T-cell (primary cell): ENCODE results near the gene CADM1. TPM values are rescaled to one million over a fixed set of nuclear protein-coding genes. Genes with fewer than 3 reads are reported as not detected.
A peak's percentile ranks its signal among the peaks of the same experiment; 100 is the strongest.

ENCODE experiments used
- ATAC-seq, 4 experiments: fragments of 200-7000 bp in 3 of 4; fragments of 150-1000 bp in 1 of 4; cut with Tn5 transposase; replicated peaks in 1 of 4; 1 replicate in 3 of 4; 2 replicates in 1 of 4; pipeline ENCODE4 v1.10.0; 2021; ENCODE audit warnings: moderate library complexity in 3 of 4, mild to moderate bottlenecking in 2 of 4, moderate number of reproducible peaks in 1 of 4
- CTCF ChIA-PET, 2 donors: fragments of 300-600 bp; sonication (Branson Sonifier 250); formaldehyde crosslinking; loops; one replicate each; lab custom pipeline; 2022; ENCODE audit warnings: antibody characterized with exemption in 2 of 2; lab: Charles Lee
- POLR2A ChIA-PET, 2 donors: fragments of 300-600 bp; sonication (Branson Sonifier 250); formaldehyde crosslinking; loops; one replicate each; lab custom pipeline; 2022; ENCODE audit warnings: antibody characterized with exemption in 2 of 2; lab: Charles Lee
- DNase-seq, 35 experiments: peaks; one replicate each; pipeline versions ENCODE4 v3.0.0 to v3.0.0-alpha.2; 2013 to 2023
- H3K27ac ChIP-seq: one replicate; pipeline ENCODE4 v1.5.1; 2013; ENCODE audit warnings: low read length
- H3K27me3 ChIP-seq, 2 experiments: replicated peaks in 1 of 2; 1 replicate in 1 of 2; 2 replicates in 1 of 2; pipeline versions ENCODE4 v1.6.1 to v1.7.0; 2013; ENCODE audit warnings: low read length in 1 of 2, mixed read lengths in 1 of 2; ENCODE audit not compliant: control insufficient read depth in 2 of 2, insufficient read depth in 2 of 2; ENCODE audit errors: extremely low read depth in 1 of 2
- H3K36me3 ChIP-seq, 2 donors: 1 replicate in 1 of 2; 2 replicates in 1 of 2; pipeline versions ENCODE4 v1.6.1 to v1.7.0; 2013; ENCODE audit warnings: low read length in 1 of 2; ENCODE audit not compliant: control insufficient read depth in 2 of 2, insufficient read depth in 1 of 2; ENCODE audit errors: extremely low read depth in 1 of 2
- H3K4me1 ChIP-seq, 2 experiments: 1 replicate in 1 of 2; 2 replicates in 1 of 2; pipeline versions ENCODE4 v1.6.1 to v1.7.0; 2013; ENCODE audit warnings: low read length in 2 of 2, mixed read lengths in 1 of 2; ENCODE audit not compliant: insufficient read depth in 2 of 2, control insufficient read depth in 1 of 2; ENCODE audit errors: extremely low read depth in 1 of 2
- H3K4me3 ChIP-seq, 2 donors: 1 replicate in 1 of 2; 2 replicates in 1 of 2; pipeline versions ENCODE4 v1.5.1 to v1.7.0; 2013; ENCODE audit warnings: mild to moderate bottlenecking in 2 of 2, low read length in 1 of 2, moderate library complexity in 1 of 2; ENCODE audit not compliant: control insufficient read depth in 1 of 2; ENCODE audit errors: extremely low read depth in 1 of 2
- H3K9me3 ChIP-seq: 2 replicates; pipeline ENCODE4 v1.7.0; 2013
- H3K27ac Mint-ChIP-seq, 2 donors: one replicate each; pipeline ENCODE4 v1.8.0; 2020 to 2021; ENCODE audit warnings: mild to moderate bottlenecking in 2 of 2, mixed read lengths in 2 of 2
- H3K27me3 Mint-ChIP-seq, 2 donors: one replicate each; pipeline ENCODE4 v1.8.0; 2021 to 2022; ENCODE audit warnings: mixed read lengths in 2 of 2
- H3K36me3 Mint-ChIP-seq: one replicate; pipeline ENCODE4 v1.8.0; 2021; ENCODE audit warnings: mixed read lengths
- H3K4me1 Mint-ChIP-seq, 3 donors: one replicate each; pipeline ENCODE4 v1.8.0; 2020 to 2022; ENCODE audit warnings: mixed read lengths in 3 of 3, mild to moderate bottlenecking in 1 of 3
- H3K4me3 Mint-ChIP-seq, 3 donors: one replicate each; pipeline ENCODE4 v1.8.0; 2020 to 2022; ENCODE audit warnings: mild to moderate bottlenecking in 3 of 3, mixed read lengths in 3 of 3, moderate library complexity in 3 of 3
- H3K9me3 Mint-ChIP-seq, 3 donors: one replicate each; pipeline ENCODE4 v1.8.0; 2020 to 2022; ENCODE audit warnings: mixed read lengths in 3 of 3
- WGBS: methylation state at CpG from one replicate; pipeline ENCODE4 v1.1.5; 2013; ENCODE audit warnings: missing lambda C conversion rate; ENCODE audit not compliant: insufficient coverage; 5-methylcytosine and 5-hydroxymethylcytosine counted together
- total RNA-seq, 35 experiments: library from RNA in 6 of 35; stranded (reverse) in 6 of 35; fragments of 120-200 nt in 1 of 35; gene quantifications; one replicate each; pipeline versions ENCODE4 v1.2.1 to v1.2.4 and lab custom pipeline; 2013 to 2026

CADM1 gene
- 1 to 10 TPM; 2.1 to 6.7 (median 3.1) TPM for total RNA-seq
- total RNA-seq (2013) = 5.9 TPM
- total RNA-seq (lab: John Stamatoyannopoulos, UW) = 0.73 to 20.5 (median 5.5) reads per million in 29 experiments

GRCh38 chr11:115504276-115505158 is at the start of gene CADM1:
Gene CADM1, minus strand, starts transcription at chr11:115504415.
- Histone ChIP-seq H3K9me3 (no peaks in the 10 kb centered on the region), H3K4me3 (peak within 1 kb of the TSS; percentile 63 to 66), H3K4me1 (peaks cover 4 to 36% of the 10 kb centered on the region in 2 experiments), H3K27me3 (peaks cover 19 to 49% of the 10 kb centered on the region in 2 experiments), H3K27ac (no peak within 1 kb of the TSS), H3K36me3 (no peaks in the 10 kb centered on the region)
- CTCF ChIA-PET = no interaction called here
- WGBS = 4% methylated on average over 57 of the region's 76 CpGs
- H3K27ac Mint-ChIP-seq = peak within 1 kb of the TSS in 1 of 2 donors; percentile 55
- POLR2A ChIA-PET = no interaction called here
- peaks cover 13 to 15% (median 14%) of the 10 kb centered on the region in 3 donors for H3K4me1 Mint-ChIP-seq
- peak; percentile 87 to 92 (median 88) for ATAC-seq
- H3K9me3 Mint-ChIP-seq = no peaks in the 10 kb centered on the region
- DNase-seq = peak; percentile 31 to 88 (median 74)
- H3K36me3 Mint-ChIP-seq = no peaks in the 10 kb centered on the region
- peak within 1 kb of the TSS in 2 of 3 donors; percentile 74 to 82 for H3K4me3 Mint-ChIP-seq
- peaks cover 18 to 26% of the 10 kb centered on the region in 2 donors for H3K27me3 Mint-ChIP-seq

DNA sequence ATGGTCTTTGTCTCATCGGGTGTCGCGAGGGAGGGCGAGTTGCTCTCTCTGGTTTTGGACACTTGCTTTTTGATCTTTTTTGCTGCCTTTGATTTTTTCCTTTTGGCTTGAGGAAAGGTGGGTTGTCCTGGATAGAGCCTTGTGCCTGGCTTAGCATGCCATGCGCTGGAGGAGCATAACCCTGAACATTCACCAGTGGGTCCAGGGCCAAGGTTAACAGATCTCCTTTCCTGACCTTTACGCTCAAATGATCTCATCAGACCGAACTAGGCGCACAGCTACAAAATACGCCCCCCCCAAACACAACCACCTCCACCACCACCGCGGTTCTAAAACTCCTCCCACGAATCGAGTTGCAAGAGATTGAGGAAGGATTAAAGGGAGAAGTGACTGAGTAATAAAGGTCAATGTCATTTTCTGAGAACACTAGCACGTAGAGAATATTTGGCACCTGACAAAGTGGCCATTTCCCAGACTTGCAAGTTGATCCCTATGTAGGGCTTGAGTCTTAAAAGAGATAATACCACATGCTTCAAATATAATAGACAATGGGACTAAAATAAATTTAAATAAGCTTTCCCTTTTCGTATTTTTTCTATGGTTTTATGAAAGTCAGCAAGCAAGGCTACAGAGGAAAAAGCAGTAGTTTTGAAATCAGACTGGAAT is 48.7 kb upstream of the CADM1 start:
- DNase-seq (no peak), ATAC-seq (no peak)
- no peaks in the 10 kb centered on the region for H3K9me3 Mint-ChIP-seq
- ChIA-PET CTCF (no interaction called here), POLR2A (no interaction called here)
- Histone ChIP-seq H3K36me3 (no peaks in the 10 kb centered on the region), H3K9me3 (no peaks in the 10 kb centered on the region), H3K4me1 (no peaks in the 10 kb centered on the region), H3K27me3 (no peaks in the 10 kb centered on the region), H3K27ac (no peak overlapping the region), H3K4me3 (no peak overlapping the region)
- no peaks in the 10 kb centered on the region for H3K36me3 Mint-ChIP-seq
- 100% methylated on average over 1 of the region's 15 CpGs for WGBS
- H3K4me3 Mint-ChIP-seq = no peak overlapping the region
- H3K27me3 Mint-ChIP-seq = peaks cover 0 to 3% of the 10 kb centered on the region in 2 donors
- no peaks in the 10 kb centered on the region for H3K4me1 Mint-ChIP-seq
- no peak overlapping the region for H3K27ac Mint-ChIP-seq

DNA sequence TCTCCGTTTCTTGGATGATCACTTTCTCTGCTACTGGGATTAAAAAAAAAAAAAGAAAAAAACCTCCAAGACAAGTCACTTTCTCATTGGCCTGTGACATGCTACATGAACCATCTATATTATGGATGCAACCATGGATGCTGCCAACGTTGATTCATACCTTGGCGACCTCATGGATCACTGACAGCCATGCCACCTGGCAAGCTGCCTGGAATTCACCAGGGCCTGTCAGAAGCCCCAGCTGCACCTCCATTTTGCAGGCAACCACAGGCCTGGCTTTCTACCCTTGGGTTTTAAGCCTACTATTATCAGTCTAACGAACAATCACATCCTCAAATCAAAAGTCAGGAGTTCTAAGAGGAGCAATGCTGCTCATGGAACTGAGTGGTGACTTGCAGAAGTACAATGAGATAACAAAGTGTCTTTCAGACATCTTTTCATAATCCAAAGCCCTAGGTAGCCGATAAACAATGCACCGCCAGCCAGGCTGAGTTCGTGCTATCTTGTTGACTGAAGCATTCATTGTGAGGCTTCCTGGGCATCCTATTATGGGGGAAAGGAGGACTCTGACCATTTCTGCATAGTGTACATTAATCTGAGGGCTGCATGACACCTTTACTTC is 48.0 kb upstream of the CADM1 start:
- Mint-ChIP-seq H3K36me3 (no peaks in the 10 kb centered on the region), H3K4me3 (no peak overlapping the region), H3K4me1 (no peaks in the 10 kb centered on the region), H3K27me3 (peaks cover 0 to 3% of the 10 kb centered on the region in 2 donors), H3K9me3 (no peaks in the 10 kb centered on the region), H3K27ac (no peak overlapping the region)
- Histone ChIP-seq H3K27ac (no peak overlapping the region), H3K27me3 (no peaks in the 10 kb centered on the region), H3K36me3 (no peaks in the 10 kb centered on the region), H3K9me3 (no peaks in the 10 kb centered on the region), H3K4me1 (no peaks in the 10 kb centered on the region), H3K4me3 (no peak overlapping the region)
- CTCF ChIA-PET = no interaction called here
- 97% methylated on average over 4 of the region's 7 CpGs for WGBS
- POLR2A ChIA-PET = no interaction called here
- ATAC-seq = no peak
- no peak for DNase-seq

- H3K9me3 Mint-ChIP-seq = peaks cover 0 to 7% (median 0%) of the 10 kb centered on the region in 3 donors
- no peaks in the 10 kb centered on the region for H3K4me1 ChIP-seq
- H3K4me1 Mint-ChIP-seq = no peaks in the 10 kb centered on the region
- H3K36me3 Mint-ChIP-seq = no peaks in the 10 kb centered on the region
- ChIA-PET CTCF (no interaction called here), POLR2A (no interaction called here)
- DNase-seq (no peak), ATAC-seq (no peak)
- no peaks in the 10 kb centered on the region for H3K27me3 ChIP-seq
- H3K36me3 ChIP-seq = no peaks in the 10 kb centered on the region
- 77% methylated on average over 9 of the region's 17 CpGs for WGBS
- H3K27ac Mint-ChIP-seq = no peak overlapping the region
- no peak overlapping the region for H3K27ac ChIP-seq
- H3K4me3 ChIP-seq = no peak overlapping the region
- H3K27me3 Mint-ChIP-seq = peaks cover 2 to 3% of the 10 kb centered on the region in 2 donors
- no peaks in the 10 kb centered on the region for H3K9me3 ChIP-seq
- H3K4me3 Mint-ChIP-seq = no peak overlapping the region
These were observed 46.3 kb upstream of the CADM1 start for GRCh38 chr11:115550291-115551059.

- Mint-ChIP-seq H3K27ac (no peak overlapping the region), H3K27me3 (peaks cover 2 to 3% of the 10 kb centered on the region in 2 donors), H3K4me1 (no peaks in the 10 kb centered on the region), H3K4me3 (no peak overlapping the region), H3K36me3 (no peaks in the 10 kb centered on the region), H3K9me3 (peaks cover 0 to 7% (median 0%) of the 10 kb centered on the region in 3 donors)
- no peak for ATAC-seq
- H3K27ac ChIP-seq = no peak overlapping the region
- H3K4me3 ChIP-seq = no peak overlapping the region
- no peaks in the 10 kb centered on the region for H3K36me3 ChIP-seq
- 22% methylated on average over 5 of the region's 10 CpGs for WGBS
- no peaks in the 10 kb centered on the region for H3K9me3 ChIP-seq
- ChIA-PET POLR2A (no interaction called here), CTCF (interaction anchor here (0.5 to 0.7 kb wide), 2 partner anchors 51 to 1621 kb away, joined by 6 to 10 read pairs; no protein-coding TSS in a partner anchor)
- no peaks in the 10 kb centered on the region for H3K27me3 ChIP-seq
- no peaks in the 10 kb centered on the region for H3K4me1 ChIP-seq
- no peak for DNase-seq
These were observed 44.8 kb upstream of the CADM1 start for GRCh38 chr11:115548878-115549528.
